HG02885 (cell line): Measurements from ENCODE around the gene KIAA1958.

ENCODE experiments used
- ATAC-seq: cut with Tn5 transposase; IDR thresholded peaks from one replicate; pipeline ENCODE4 v1.9.1; 2021; ENCODE audit warnings: mild to moderate bottlenecking; ENCODE audit not compliant: unreplicated experiment, poor library complexity

KIAA1958 gene

GRCh38 chr9:112527959-112528358 lies 41.3 kb downstream of the KIAA1958 start:
- ATAC-seq: no peak

- no peak for ATAC-seq
Observed at GRCh38 chr9:112529316-112529715, 42.7 kb downstream of the KIAA1958 start.

GRCh38 chr9:112530751-112531205 lies 44.2 kb downstream of the KIAA1958 start:
- ATAC-seq: no peak

GRCh38 chr9:112531666-112532282 lies 45.1 kb downstream of the KIAA1958 start:
- no peak for ATAC-seq

GRCh38 chr9:112532427-112532826 lies 45.8 kb downstream of the KIAA1958 start:
- no peak for ATAC-seq

- no peak for ATAC-seq
Observed at GRCh38 chr9:112533660-112534059, 47.0 kb downstream of the KIAA1958 start.

GRCh38 chr9:112535301-112535700 lies 48.7 kb downstream of the KIAA1958 start:
- ATAC-seq: no peak

- ATAC-seq: no peak
Observed at GRCh38 chr9:112535811-112536210, 49.2 kb downstream of the KIAA1958 start.

- no peak for ATAC-seq
Observed at GRCh38 chr9:112537561-112537960, 50.9 kb downstream of the KIAA1958 start.

GRCh38 chr9:112540800-112541199 lies 54.2 kb downstream of the KIAA1958 start:
- ATAC-seq: no peak

GRCh38 chr9:112541685-112542084 lies 55.1 kb downstream of the KIAA1958 start:
- ATAC-seq: no peak

- ATAC-seq: no peak
Observed at GRCh38 chr9:112542593-112543292, 56.1 kb downstream of the KIAA1958 start.

GRCh38 chr9:112544477-112544876 lies 57.9 kb downstream of the KIAA1958 start:
- ATAC-seq: no peak

- ATAC-seq: no peak
Observed at GRCh38 chr9:112545237-112545636, 58.6 kb downstream of the KIAA1958 start.

GRCh38 chr9:112546149-112547012 lies 59.8 kb downstream of the KIAA1958 start:
- no peak for ATAC-seq

GRCh38 chr9:112548051-112548440 lies 61.4 kb downstream of the KIAA1958 start:
- no peak for ATAC-seq

- no peak for ATAC-seq
Observed at GRCh38 chr9:112548836-112549595, 62.4 kb downstream of the KIAA1958 start.

- ATAC-seq: no peak
Observed at GRCh38 chr9:112550531-112550930, 63.9 kb downstream of the KIAA1958 start.

- no peak for ATAC-seq
Observed at GRCh38 chr9:112551641-112552040, 65.0 kb downstream of the KIAA1958 start.
